CD4-positive, alpha-beta T cell treated with Interferon alpha-2 for 1 hour (primary cell): Measurements from ENCODE around the gene FLYWCH2.

Source experiments
- DNase-seq, 2 donors: peaks; one replicate each; pipeline ENCODE4 v3.0.0-alpha.2; 2020 to 2022

FLYWCH2 gene

GRCh38 chr16:2854700-2855309 is 28.2 kb upstream of the FLYWCH2 start:
- DNase-seq = no peak

GRCh38 chr16:2855536-2855935 is 27.5 kb upstream of the FLYWCH2 start:
- DNase-seq = no peak

GRCh38 chr16:2856061-2856670 is 26.8 kb upstream of the FLYWCH2 start:
- no peak for DNase-seq

GRCh38 chr16:2856686-2857450 is 26.1 kb upstream of the FLYWCH2 start:
- no peak for DNase-seq

- DNase-seq = no peak
Observed at GRCh38 chr16:2857451-2858244, 25.4 kb upstream of the FLYWCH2 start, which contains the start of gene PRSS22. Gene PRSS22, minus strand, starts transcription at chr16:2858170. Its CDS starts 66 bp downstream, at chr16:2858104.

DNA sequence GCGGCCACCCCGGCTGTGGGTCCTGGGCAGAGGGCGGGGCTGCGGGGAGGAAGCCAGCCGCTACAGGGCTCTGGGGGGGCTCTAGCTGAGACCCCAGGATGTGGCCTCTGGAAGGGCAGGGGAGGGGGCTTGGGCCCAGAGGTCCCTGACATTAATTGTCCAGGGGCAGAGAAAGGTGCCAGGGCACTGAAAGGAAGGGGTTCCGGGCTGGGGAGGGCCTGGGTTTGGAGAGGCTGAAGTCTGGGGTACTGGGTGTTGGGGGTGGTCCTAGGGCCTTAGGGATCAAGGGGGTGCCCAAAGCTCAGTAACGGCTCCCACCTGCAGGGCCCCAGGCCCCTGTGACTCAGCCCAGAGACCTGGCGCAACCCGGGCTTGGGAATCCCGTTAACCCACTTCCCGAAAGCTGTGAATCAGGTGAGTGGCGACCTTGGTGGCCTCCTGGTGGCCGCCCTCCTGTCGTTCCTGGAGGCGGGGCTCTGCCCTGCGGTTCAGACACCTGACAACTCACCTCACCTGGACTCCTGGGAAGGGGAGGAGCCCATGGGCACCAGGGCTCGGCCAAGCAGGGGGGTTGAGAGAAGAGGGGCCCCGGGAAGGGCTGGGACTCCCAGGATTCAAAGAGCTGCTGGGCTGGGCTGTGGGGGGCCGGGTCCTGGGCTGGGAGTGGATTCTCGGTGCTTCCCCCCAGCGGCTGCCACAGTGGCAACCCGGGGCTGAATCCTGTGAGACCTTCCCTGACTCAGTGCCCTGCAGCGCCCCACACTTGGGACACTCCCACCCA is 24.6 kb upstream of the FLYWCH2 start:
- DNase-seq = no peak

DNA sequence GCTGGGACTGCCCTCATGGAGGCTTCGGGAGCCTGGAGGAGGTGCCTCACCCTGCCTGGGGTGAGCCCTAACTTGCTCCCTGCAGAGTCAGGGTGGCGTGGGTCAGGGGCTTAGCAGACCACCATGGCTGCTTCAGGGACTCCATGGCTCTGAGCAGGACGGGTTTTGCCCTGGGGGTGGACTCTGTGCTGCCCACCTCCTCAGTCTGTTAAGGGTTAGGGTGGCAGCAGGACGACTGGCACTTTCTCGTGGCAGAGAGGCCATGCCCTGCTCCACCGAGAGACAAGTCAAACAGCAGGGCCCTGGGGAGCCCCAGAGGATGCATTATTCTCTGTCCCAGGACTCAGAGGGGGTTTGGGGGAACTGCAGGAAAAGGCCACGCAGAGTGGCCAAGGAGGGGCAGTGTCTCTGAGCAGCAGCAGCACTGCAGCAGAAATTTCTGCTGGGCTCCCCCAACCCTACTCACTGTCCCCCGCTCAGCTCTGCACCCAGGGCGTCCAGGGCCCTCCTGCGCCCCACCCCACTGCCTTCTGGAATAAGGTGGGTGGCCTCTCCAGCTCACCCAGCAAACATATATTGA is 23.2 kb upstream of the FLYWCH2 start:
- DNase-seq = no peak

DNA sequence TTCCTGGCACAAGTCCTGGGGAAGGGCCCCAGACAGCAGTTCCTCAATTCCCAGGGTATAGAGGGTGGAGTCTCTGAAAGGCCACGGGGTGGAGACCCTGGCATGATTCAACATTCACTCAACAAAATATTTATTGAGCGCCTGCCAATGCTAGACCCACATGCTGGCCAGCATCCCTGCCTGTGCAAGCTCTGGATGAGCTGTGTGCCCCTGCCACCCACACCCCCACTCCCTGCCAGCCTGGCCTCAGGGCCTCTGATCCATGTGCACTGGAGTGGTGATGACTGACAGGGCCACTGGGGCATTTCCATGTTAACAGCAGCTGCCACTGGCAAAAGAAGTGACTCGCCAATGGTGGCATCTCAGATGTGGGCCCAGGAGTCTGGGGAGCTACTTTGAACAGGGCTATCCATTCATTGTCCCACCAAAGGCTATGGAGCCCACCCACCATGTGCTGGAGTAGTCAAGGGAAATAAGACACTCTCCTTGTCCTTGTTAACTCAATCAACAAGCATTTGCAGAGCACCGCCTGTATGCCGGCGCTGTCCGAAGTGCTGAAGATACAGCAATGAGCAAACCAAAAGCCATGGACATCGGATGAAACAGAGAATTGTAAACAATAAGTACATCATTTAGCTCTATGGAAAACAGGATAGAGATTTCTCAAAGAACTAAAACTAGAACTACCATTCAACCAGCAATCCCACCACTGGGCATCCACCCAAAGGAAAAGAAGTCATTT is 22.0 kb upstream of the FLYWCH2 start:
- DNase-seq = no peak

DNA sequence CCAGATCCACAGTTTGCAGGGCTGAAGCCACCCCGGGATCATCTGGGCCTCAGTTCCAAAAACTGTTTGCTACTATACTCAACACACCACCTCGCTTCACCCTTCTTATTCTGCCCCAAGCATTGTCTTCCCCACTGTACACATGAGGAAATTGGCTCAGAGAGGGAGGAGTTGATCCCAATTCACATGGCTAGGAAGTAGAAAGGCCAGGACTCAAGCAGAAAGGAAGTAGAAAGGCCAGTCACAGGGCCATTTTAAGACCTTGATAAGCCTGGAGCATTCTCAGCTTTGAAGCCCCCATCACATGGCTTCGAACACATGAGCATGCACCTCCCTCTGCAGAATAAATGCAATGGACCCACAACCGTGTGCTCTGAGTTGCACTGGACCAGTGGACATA is 17.4 kb upstream of the FLYWCH2 start:
- DNase-seq = no peak

- no peak for DNase-seq
Observed at GRCh38 chr16:2866431-2866830, 16.6 kb upstream of the FLYWCH2 start.

DNA sequence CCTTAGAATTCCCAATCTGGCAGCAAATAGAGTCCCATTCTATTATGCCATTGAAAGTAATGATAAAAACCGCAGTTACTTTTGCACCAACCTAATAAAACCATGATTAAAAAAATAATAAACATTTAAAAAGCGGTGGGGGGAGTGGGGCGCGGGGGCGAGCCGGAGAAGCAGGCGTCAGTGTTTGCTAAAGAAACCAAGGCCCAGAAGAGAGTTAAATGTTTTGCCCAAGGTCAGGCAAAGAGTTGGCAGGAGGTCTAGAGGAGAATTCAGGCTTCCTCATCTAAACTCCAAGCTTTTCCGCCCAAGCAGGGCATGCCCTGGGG is 15.4 kb upstream of the FLYWCH2 start:
- no peak for DNase-seq

GRCh38 chr16:2867987-2868789 is 14.8 kb upstream of the FLYWCH2 start:
- DNase-seq = peak; percentile 94 to 97

DNA sequence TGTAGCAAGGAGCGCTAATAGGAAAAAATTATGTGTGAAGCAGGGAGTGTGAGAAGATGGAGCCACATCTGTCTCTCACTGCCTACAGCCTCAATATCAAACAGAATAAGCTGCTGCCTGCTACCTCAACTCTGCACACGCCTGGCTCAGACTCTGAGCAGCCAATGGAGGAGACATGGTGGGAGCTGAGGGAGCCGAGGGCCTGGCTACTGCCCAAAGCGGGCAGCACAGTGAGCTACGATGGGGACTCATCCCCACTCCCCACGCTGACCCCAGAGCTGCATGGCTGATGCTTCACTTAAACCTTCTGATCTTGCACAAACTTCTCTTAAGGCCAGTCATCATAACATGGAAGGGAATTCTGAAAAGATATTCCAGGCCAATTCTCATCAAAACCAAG is 11.1 kb upstream of the FLYWCH2 start:
- DNase-seq = no peak

DNA sequence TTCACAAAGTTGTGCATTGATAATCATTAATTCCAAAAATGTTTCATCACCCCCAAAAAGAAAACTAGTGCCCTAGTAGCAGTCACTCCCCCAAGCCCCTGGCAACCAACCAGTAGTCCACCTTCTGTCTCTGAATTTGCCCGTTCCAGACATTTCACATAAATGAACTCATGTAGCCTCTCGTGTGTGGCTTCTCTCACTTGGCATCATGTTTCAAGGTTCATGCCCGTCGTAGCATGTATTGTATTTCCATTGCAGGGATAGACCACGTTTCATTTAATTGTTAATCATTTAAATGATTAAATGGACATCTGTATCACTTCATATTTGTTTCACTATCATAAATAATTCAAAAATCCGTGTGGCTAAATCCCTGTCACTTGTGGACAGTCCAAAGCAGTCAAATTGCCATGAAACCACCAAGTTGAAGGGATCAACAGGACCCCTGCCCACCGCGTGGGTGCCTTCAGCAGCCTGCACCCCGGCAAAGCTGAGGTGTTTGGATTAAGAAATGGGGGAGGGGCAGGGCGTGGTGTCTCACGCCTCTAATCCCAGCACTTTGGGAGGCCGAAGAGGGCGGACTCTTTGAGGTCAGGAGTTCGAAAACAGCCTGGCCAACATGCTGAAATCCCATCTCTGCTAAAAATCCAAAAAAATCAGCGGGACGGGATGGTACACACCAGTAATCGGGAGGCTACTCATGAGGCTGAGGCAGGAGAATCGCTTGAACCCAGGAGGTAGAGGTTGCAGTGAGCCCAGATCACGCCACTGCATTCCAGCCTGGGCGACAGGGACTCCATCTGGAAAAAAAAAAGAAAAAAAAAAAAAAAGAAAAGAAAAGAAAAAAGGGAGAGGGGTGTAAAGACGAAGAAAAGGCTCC is 8.7 kb upstream of the FLYWCH2 start:
- DNase-seq = no peak

- DNase-seq = peak; percentile 74 to 80
Observed at GRCh38 chr16:2874912-2875362, 8.1 kb upstream of the FLYWCH2 start.

DNA sequence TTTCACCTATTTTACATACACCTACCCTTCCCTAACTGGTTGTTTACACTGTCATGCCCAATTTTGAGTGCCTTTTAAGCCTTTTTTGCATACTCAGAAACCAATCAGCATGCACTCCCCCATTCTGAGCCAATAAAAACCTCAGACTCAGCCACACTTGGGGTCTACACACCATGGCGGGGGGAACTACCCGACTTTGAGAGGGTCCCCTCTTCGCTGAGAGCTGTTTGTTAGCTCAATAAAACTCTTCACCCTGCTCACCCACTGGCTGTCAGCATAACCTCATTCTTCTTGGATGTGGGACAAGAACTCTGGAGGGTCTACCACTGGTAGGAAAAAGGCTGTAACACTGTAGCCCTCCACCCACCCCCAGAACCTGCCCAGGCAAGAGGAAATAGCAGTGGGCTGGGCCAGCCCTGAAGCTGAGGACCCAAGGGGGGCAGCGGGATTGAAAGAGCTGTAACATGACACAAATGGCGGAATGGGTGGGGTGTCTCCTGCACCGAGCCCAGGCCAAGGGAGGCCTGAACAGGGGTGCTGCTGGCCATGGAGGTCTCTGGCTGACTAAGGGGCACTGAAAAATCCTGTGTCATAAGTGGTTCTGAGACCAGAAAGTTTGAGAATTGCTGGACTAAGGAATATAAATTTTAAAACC is 3.0 kb upstream of the FLYWCH2 start:
- DNase-seq = no peak

DNA sequence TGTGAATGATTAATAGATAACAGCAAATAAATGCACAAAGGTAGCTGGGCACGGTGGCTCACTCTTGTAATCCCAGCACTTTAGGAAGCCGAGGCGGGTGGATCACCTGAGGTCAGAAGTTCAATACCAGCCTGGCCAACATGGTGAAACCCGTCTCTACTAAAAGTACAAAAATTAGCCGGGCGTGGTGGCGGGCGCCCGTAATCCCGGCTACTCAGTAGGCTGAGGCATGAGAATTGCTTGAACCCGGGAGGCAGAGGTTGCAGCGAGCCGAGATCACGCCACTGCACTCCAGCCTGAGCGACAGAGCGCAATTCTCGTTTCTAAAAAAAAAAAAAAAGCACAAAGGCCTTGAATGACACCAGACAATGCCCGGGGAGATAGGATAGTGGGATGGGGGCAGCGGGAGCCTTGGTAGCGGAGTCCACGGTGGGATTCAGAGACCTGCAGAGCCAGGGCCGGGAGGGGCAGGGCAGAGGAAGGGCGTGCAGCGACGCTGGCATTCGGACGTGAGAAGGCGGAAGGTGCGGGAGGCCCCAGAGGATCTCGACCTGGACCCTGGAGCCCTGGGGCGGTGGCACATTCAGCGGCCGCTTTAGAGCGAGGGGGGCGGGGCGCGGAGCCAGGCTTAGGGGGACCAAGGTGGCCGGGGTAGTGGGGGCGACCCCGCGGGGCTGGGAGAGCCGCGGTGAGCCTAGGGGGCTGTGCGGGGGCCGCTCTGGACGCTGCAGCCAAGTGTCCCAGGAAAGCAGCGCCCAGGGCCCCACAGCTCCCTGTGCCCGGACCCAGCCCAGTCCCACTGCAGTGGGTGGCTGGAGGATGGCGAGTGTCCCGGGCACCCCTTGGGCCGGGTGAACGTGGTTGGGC is 999 bp upstream of the FLYWCH2 start:
- no peak for DNase-seq

DNA sequence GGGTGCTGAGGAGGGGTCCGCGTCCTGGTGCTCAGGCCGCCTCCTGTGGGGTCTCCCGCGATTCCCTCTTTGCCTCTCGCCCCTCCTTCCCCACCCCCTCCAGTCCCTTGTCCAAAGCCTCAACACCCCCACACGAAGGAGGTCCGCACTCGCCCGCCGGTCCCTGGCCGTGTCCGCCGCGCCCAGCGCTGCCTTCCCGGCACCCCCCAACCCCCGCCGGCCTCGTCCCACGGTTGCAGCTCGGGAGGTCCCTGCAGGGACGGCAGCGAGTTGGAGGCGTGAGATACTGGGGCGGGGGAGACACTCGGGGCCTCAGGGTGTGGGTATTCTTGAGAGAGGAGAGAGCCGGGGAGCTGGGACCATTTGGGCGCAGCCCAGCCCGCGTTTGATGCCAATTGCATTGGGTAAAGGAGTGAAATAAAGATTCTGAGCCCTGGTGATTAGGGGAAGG is 468 bp downstream of the FLYWCH2 start:
- no peak for DNase-seq
